ENCODE measurements around the gene JAG2.

JAG2 gene

DNA sequence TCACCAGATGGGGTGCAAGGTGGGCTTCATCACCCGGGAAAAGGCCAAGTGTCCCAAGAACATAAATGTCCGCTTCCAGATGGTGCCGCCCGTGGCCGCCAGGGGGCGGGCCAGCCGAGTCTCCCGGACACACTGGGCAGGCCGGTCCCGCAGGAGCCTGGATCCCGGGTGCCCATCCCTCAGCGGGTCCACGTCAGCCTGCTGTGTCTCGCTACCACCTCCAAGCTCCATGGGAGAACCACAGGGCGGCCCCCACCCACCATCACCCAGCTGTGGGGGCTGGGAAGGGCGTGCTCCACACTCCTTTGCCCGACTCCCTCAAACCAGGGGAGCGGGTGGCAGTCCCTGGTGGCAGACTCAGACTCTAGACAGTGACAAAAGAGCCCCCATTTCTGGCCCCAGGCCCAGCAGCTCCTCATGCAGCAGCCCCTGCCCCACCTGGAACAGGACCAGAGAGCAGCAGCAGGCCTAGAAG lies 34.5 kb upstream of the JAG2 start:
- DNase-seq (ENCODE audit: low spot score): peak; percentile 95

DNA sequence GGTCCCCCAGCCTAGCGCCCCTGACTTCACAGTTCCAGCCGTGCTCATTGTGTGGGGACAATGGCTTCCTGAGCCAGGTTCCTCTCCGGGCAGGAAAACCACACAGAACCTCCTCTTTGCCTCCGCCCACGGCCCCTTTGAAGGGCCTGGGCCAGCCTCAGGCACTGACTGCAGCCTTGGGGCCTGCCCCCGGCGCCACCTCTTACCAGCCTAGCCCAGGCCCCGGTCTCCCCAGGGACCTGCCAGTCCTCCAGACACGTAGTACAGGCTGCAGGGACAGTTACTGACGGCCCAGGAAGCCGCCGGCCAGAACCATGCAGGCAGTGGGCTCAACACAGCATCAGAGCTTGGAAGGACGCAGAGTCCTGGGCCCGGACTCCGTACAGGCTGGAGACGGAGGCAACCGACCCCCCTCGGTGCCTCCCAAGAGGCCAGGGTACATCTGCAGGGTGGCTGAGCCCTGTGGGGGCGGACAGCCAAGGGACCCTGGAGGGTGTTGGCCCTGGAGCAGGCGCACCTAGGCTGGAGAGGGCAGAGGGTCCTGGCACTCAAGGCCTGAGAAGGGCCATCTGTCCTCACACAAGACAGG lies 33.4 kb upstream of the JAG2 start:
- DNase-seq (ENCODE audit: low spot score): no peak

DNA sequence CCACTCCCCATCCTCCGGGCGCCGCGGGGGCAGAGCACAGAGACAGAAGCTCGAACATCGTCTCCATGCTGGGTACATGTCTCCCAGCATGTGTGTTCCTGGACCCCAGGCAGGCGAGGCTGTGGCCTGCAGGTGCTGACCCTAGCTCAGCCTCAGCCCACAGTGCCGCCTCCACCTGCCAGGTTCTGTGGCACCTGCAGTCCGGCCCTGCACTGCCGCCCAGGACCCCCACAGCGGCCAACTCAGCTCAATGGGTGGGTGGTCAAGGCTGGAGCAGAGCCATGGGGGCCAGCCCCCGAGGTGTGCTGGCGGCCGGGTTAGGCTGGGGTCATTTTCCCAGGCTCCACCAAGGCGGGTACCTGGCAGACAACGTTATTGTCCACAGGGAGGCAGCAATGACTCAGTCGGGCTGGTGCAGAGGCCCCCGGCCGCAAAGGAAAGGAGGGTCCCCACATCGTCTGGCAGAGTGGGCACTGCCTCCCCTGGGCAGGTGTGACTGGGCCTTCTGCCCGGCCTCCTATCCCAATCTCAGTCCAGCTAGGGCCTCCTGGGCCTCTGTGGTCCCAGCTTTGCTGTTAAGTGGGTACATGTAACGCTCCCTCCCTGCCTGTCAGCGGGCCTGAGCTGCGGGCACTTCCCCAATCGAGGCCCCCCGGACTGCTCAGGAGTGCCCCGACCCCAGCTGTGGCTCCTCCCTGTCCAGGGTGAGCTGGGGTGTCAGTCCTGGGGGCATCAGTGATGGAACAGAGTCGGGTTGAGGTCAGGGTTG lies 32.8 kb upstream of the JAG2 start:
- DNase-seq (ENCODE audit: low spot score): no peak

DNA sequence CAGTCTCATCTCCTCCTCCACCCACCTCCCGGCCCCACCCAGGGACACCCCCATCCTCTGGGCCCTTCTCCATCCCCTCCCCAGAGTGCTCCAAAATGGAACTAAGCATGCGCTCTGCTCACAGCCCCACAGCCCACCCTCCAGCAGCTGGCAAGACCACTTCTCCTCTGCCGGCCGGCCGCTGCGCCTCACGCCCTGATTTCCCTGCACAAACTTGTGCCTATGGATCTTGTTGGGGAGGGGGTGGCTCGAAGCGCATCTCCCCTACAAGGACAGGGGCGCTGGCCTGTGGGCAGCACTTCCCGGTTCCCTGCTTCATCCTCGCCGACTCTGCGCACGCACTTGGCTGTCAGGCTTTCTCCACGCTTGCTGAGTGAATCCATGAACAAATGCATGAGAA lies 32.1 kb upstream of the JAG2 start:
- DNase-seq (ENCODE audit: low spot score): no peak

DNA sequence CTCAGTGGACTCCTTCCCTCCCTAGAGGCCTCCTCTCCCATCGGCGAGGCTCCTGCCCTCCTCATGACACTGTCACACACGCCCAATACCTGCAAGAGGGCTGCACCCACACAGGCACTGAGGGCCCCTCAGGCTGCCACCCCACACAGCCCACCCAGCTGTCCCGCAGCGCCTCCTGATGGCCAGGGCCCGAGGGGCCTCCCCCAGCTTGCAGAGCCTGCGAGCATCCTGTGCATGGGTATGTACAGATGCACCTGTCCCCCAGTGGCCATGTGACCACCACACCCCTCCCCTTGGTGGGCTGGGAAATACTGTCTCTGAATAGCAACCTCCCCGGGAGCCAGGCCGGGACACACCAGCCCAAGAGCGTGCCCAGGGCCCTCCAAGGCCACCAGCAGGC lies 31.5 kb upstream of the JAG2 start:
- no peak for DNase-seq (ENCODE audit: low spot score)

DNA sequence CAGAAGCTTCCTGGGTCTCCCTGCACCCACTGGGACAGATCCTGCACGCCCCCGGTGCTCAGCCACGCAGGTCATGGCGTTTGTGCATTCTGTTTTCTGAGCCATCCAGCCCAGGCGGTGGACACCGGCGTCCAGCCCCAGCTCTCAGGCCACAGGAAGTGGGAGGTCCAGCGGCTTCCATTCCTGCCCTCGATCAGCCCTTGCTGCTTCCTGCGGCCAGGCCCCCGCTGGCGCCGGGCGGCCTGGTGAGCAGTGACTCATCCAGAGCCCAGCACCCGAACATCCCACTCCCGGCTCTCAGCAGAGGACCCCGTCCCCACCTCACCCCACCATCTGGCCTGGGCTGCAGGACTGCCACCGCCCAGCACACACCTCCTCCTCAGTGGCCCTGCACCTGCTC lies 30.5 kb upstream of the JAG2 start:
- no peak for DNase-seq (ENCODE audit: low spot score)

DNA sequence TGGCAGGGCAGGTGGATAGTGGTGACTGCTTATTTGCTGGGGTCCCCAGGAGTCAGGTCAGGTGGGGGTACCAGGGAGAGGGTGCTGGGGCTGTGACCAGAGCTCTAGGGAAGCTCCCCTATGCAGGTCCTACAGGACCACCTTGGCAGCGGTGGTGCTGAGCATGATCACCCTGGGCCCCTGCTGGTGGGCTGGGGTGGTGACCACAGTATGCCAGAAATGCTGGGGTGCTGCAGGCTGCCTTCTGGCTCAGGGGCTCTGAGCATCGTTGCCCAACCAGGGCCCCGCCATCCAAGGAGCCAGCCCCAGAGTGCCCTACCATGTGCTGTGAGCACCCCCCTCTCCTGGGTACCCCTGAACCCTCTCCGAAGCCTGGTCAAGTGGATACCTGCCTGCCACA lies 30.0 kb upstream of the JAG2 start:
- DNase-seq (ENCODE audit: low spot score): no peak

DNA sequence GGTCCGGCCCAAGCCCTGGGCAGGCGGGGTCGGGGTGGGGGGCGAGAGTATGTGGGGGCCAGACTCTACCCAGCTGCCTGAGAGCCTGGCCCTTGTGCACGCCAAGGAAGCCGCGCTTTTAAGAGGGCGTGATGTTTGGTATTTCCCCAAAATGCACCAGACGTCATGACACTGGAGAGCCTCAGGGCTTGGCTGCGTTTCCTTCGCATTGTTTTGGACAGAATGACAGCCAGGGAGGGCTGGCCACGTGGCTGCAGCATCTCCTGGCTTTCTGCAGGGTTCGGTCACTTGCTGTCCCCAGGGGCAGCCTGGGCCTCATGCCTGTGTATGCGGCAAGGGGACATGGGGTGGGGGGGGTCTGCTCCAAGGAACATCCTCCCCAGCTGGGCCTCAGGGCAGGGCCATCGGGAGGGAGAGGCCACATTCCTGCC lies 28.6 kb upstream of the JAG2 start:
- peak; percentile 79 for DNase-seq (ENCODE audit: low spot score)

DNA sequence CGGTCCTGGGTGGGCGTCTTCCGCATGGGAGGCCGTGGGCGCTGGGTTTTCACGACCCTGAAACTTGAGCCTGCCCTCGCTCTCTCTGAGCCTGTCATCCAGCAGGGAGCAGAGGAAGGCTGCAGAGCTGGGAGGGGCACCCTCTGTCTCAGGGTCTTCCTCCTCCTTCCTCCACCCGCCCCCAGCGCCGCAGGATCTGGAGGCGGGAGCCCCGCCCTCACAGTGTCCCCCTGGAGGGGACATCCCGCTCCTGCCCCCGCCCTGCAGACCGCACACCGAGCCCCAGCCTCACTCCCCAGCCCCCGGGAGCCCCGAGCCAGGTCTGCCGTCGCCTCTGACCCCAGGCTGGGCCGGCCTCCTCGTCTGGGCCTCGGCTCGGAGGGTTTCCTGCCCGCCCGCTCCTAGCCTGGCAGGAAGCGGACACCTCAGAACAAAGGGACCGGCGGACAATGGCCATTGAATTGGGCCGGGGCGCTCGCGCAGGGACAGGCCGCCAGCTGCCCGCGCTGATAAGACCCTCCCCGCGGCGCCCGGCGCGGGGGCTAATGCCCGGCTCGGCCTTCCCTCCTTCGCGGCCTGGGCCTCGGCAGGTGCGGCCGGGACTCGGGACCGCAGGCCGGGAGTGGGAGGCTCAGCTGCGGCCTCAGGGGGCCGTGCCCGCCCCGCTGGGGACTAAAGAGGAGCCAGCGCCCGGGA lies 27.8 kb upstream of the JAG2 start:
- no peak for DNase-seq (ENCODE audit: low spot score)

DNA sequence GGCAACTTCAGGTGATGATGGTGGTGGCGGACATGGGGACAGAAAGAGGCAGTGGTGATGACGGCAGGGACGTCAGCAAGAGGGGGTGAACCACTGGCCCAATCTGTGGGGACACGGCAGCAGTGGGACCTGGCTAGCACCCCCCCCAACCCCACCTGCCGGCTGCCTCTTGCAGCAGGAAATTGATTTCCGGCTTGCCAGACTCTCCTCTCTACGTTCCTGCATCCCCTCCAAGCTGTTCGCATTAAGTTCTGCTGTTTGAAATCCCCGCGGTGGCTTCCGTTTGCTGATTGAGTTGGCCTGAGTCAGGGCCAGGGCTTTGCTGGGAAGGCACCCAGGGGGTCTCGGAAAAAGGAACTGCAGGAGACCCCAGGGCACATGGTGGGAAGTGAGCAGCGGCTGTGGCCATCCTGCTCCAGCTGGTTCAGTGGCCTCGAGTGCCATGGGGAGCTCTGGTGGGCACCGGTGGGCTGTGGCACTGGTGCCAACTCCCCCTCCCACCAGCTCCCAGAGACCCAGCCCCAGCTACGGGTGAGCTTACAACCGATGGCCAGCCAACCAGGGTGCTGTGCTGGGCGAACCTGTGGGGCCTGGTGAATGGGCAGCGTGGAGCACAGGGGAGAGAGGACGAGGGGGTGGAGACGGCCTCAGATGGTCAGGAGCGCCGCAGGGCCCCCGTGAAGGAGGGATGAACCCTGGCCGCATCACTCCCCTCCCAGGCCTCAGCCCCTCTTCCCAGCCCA lies 27.1 kb upstream of the JAG2 start:
- no peak for DNase-seq (ENCODE audit: low spot score)

DNA sequence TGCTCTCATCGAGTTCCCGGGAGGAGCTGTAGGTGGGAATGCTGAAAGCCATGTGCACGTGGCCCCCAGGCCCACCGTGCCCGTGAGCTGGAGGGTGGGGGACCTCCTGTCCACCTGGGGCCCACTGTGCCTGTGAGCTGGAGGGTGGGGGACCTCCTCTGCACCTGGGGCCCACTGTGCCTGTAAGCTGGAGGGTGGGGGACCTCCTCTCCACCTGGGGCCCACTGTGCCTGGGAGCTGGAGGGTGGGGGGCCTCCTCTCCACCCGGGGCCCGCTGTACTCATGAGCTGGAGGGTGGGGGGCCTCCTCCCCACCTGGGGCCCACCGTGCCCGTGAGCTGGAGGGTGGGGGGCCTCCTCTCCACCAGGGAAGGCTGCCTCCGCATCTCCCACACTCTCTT lies 26.5 kb upstream of the JAG2 start:
- no peak for DNase-seq (ENCODE audit: low spot score)

DNA sequence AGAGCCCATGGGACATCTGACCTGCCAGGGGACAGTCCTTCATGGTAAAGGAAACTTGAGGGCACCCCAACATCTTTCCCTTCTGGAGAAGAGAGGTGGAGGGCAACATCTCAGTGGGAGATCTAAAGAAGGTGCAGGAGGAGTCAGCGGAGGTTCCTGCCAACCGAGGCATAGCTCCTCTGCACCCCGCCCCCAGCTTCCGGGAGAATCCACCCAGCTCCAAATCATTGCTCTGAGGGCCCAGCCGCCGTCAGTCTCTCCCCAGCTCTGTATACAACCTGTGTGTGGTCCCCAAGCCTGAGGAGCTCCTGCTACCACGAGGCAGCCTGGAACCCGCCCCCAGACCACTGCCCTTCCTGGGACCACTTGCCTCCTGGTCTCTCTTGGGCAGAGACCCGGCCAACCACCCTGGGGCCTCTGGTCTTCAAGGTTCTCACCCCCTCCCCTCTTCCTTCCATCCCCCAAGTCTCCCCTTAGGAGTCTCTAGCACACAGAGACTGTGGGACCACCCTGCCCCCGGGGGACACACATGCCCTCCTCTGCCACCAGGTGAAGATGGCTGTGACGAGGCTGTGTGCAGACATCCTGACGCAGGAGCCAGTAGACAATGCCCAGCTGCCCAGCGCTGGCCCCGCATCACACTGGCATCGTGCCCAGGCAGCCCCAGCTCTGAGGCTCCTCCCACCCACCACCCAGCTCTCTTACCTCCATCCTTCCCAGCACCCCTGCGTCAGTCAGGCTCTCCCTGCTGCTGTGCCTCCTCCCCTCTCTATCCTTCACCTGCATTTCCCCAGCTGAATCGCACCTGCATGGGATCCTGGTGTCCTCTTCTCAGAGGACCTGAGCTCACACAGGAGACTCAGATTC lies 25.6 kb upstream of the JAG2 start:
- DNase-seq (ENCODE audit: low spot score): no peak

DNA sequence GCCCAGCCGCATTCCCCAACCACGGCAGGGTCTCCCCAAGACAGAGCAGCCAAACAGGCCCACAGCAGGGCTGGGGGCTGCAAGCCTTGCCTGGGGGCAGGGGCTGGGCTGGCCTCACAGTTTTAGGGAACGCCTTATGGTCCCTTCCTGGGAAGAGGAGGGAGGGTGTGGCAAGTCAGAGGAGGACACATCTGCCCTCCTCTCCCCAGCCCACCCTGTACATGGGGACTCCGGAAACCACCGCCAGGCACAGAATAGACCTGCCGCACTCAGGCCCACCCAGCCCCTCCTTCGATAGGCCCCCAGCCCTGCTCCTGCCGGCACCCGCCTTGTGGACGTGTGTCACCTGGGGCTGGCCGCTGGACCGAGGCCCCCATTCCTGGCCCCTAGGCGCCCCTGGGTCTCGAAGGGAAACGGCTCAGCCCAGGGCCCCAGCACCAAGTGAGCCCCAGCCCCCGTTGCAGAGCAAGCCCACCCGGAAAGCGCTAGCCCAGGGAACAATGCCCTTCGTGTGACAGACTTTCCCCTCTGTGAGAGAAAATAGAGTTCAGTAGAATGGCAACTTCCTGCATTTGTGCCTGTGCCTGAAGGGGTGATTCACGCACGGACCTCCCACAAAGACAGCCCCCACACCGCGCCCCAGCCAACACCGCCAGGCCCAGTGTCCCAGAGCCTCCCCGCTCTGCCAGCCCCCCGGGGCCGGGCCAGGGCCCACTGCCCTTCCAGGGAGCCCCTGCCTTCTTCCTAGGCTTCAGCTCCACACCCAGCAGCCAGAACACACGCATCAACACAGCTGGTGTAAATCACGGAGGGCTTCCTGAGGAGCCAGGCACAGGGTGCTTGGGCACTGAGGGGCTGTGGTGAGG lies 24.5 kb upstream of the JAG2 start:
- DNase-seq (ENCODE audit: low spot score): peak; percentile 55

DNA sequence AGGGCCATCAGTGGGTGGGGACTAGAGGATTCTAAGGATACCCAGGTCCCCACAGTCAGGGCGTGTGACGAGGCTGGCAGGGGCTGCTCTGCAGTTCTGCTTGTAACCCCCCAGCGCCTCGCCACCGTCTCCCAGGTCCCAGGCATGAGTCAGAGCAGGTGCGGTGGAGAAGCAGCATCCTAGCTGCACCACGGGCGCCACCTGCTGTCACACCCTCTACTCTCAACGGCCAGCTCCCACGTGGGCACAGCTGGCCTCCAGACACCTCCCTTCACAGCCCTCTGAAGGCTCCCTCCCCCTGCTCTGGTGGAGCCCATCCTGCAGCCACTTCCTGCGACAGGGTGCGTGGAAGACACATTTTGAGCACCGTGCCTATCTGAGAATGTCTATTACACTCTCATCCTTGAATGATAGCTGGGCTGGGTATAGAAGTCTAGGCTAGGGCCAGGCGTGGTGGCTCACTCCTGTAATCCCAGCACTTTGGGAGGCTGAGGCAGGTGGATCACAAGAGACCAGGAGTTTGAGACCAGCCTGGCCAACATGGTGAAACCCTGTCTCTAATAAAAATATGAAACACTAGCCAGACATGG lies 19.5 kb upstream of the JAG2 start:
- DNase-seq (ENCODE audit: low spot score): no peak

DNA sequence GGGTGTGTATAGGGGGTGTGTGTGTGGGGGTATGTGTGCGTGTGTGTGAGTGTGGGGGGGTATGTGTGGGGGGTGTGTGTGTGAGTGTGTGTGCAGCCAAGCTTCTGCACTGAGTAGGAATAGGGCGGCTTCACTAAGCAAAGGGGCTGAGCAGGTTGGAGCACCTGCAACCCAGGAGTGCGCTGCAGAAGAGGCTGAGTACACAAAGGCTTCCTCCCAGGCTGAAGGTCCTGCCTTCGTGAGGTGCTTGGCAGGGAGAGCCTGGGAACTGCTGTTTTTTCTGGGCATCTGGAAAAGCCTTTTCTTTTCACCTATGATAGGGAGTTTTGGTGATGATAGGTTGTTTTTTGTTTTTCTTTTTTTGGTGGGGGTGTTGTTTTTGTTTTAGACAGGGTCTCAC lies 18.5 kb upstream of the JAG2 start:
- DNase-seq (ENCODE audit: low spot score): no peak

DNA sequence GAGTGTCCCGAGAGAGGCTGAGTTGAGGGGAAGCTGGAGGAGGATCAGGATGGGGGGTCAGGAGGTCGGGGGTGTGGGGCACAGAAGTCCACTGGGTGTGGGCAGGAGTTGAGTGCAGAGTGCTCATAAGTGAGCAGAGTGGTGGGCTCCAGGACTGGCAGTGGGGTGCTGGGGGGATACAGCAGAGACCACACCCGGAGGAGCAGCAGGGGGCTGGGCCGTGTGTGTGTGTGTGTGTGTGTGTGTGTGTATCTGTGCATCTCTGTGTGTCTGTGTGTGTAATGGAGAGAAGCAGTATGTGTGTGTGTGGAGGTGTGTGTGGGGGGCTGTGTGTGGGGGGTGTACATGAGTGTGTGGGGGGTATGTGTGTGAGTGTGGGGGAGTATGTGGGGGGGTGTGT lies 17.4 kb upstream of the JAG2 start:
- no peak for DNase-seq (ENCODE audit: low spot score)

DNA sequence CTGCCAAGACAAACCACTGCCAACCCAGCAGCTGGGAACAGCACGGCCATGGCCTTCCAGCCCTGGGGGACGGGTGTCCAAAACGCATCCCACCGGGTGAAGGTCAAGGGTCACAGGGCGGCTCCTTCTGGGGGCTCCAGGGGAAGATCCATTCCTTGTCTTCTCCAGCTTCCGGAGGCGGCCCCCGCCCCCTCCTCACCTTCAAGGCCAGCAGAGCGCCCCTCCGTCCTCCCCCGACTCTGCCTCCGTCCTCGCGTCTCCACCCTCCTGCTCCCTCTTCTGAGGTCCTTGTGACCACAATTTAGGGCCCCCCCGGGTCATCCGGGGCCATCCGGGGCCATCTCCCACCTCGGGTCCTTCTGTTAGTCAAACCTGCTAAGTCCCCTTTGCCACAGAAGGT lies 16.4 kb upstream of the JAG2 start:
- no peak for DNase-seq (ENCODE audit: low spot score)

DNA sequence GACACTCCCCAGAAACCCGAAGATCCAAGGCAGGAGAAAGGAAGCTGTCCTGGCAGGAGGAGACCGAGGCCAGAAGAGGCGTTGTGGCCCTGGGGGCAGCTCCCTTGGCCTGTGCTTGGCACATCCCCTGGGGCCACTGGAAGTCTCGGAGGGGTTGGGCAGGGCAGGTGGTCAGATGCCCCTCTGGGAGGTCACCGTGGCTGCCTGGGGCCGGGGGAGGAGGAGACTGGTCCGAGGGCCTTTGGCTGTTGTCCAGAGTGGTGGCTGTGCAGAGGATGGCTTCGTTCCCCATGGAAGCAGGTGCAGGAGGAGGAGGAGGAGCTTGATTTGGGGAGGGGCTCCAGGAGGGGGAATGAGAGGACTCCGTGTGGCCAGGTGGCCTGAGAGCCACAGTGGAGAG lies 15.9 kb upstream of the JAG2 start:
- no peak for DNase-seq (ENCODE audit: low spot score)

DNA sequence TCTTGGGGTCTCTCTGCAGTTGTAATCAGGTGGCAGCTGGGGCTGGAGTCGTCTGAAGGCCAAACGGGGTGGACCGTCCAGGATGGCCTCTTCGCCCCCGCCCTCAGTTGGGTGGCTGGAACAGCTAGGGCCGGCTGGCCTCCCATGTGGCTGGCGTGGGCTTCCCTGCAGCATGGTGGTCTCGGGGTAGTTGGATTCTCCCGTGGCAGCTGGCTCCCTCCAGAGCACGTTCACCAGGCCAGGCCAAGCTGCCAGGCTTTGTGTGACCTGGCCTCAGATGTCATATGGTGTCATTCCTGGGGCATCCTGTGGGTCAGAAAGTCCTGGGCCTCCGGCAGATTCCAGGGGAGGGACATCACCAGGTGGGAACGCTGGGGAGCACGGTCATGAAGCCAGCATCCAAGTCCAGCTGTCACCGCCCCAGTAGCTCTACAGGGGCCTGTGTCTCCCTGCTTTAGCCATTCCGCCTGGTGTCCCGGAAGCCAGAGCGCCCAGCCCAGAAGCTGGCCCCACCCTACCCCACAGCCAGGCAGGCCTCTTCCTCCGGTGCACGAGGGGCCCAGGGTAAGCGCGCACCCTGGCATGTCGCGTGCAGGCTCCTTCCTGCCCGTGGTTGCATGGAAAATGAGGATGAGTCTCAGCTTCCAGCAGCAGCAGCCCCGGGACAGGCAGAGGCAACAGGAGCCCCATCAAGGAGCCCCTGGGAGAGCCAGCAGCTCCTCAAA lies 13.9 kb upstream of the JAG2 start:
- DNase-seq (ENCODE audit: low spot score): no peak
